CD14-positive monocyte (primary cell): ENCODE results near the gene ITPR1. TPM values are rescaled to one million over a fixed set of nuclear protein-coding genes. Genes with fewer than 3 reads are reported as not detected.

Experiments used
- DNase-seq, 3 donors: peaks; one replicate each; pipeline ENCODE4 v3.0.0-alpha.2; 2011 to 2022
- H2AFZ ChIP-seq: 2 replicates; pipeline ENCODE4 v1.6.0; 2012; ENCODE audit warnings: mild to moderate bottlenecking, low read depth, low read length, inconsistent platforms; ENCODE audit not compliant: insufficient read depth, poor library complexity, severe bottlenecking
- H3K27ac ChIP-seq, 2 donors: 1 replicate in 1 of 2; 2 replicates in 1 of 2; pipeline ENCODE4 v1.5.1; 2012 to 2013; ENCODE audit warnings: low read length in 2 of 2, control low read depth in 1 of 2, inconsistent platforms in 1 of 2, low read depth in 1 of 2, mild to moderate bottlenecking in 1 of 2
- H3K27me3 ChIP-seq, 2 donors: one replicate each; pipeline versions ENCODE4 v1.6.0 to v1.6.1; 2011 to 2013; ENCODE audit warnings: low read length in 2 of 2; ENCODE audit not compliant: control insufficient read depth in 2 of 2, insufficient read depth in 2 of 2
- H3K36me3 ChIP-seq, 2 donors: replicated peaks in 1 of 2; 1 replicate in 1 of 2; 2 replicates in 1 of 2; pipeline versions ENCODE4 v1.5.1 to v1.6.1; 2012 to 2013; ENCODE audit warnings: low read length in 2 of 2, control low read depth in 1 of 2, inconsistent platforms in 1 of 2, mild to moderate bottlenecking in 1 of 2; ENCODE audit not compliant: insufficient read depth in 2 of 2, control insufficient read depth in 1 of 2
- H3K4me1 ChIP-seq, 2 donors: 1 replicate in 1 of 2; 2 replicates in 1 of 2; pipeline versions ENCODE4 v1.5.1 to v1.6.1; 2012 to 2013; ENCODE audit warnings: low read length in 2 of 2, control low read depth in 1 of 2, inconsistent platforms in 1 of 2, mild to moderate bottlenecking in 1 of 2, moderate library complexity in 1 of 2; ENCODE audit not compliant: insufficient read depth in 2 of 2, control insufficient read depth in 1 of 2
- H3K4me2 ChIP-seq: replicated peaks from 2 replicates; pipeline ENCODE3; 2012; ENCODE audit warnings: low read length, moderate library complexity, mild to moderate bottlenecking; ENCODE audit not compliant: poor library complexity, severe bottlenecking; ENCODE audit errors: extremely low read depth
- H3K4me3 ChIP-seq, 3 experiments: fragments of 200-600 bp in 1 of 3; sonication (generic) in 1 of 3; replicated peaks in 1 of 3; 1 replicate in 2 of 3; 2 replicates in 1 of 3; pipeline ENCODE4 v1.5.1; 2011 to 2013; ENCODE audit warnings: low read length in 3 of 3, mild to moderate bottlenecking in 3 of 3, control low read depth in 2 of 3, low read depth in 2 of 3, inconsistent platforms in 1 of 3, moderate library complexity in 1 of 3
- H3K79me2 ChIP-seq: 2 replicates; pipeline ENCODE4 v1.6.0; 2012; ENCODE audit warnings: mild to moderate bottlenecking, control low read depth, inconsistent platforms, low read length, moderate library complexity; ENCODE audit not compliant: insufficient read depth
- H3K9ac ChIP-seq: 2 replicates; pipeline ENCODE4 v1.6.0; 2017; ENCODE audit warnings: low read length, mild to moderate bottlenecking; ENCODE audit not compliant: insufficient read depth, poor library complexity, severe bottlenecking
- H3K9me3 ChIP-seq, 2 donors: replicated peaks in 1 of 2; 1 replicate in 1 of 2; 2 replicates in 1 of 2; pipeline versions ENCODE4 v1.5.1 to v1.6.1; 2012 to 2013; ENCODE audit warnings: low read length in 2 of 2, control low read depth in 1 of 2; ENCODE audit not compliant: control insufficient read depth in 1 of 2, insufficient read depth in 1 of 2
- H4K20me1 ChIP-seq: 2 replicates; pipeline ENCODE4 v1.6.0; 2012; ENCODE audit warnings: mild to moderate bottlenecking, low read length, control low read depth, moderate library complexity; ENCODE audit not compliant: insufficient read depth
- H3K27ac Mint-ChIP-seq, 7 donors: one replicate each; pipeline ENCODE4 v1.8.0; 2020; ENCODE audit warnings: mild to moderate bottlenecking in 7 of 7, mixed read lengths in 7 of 7, moderate library complexity in 6 of 7, inconsistent platforms in 2 of 7
- H3K27me3 Mint-ChIP-seq, 3 donors: one replicate each; pipeline ENCODE4 v1.8.0; 2021 to 2022; ENCODE audit warnings: low read depth in 3 of 3, mild to moderate bottlenecking in 3 of 3, mixed read lengths in 3 of 3, moderate library complexity in 3 of 3, inconsistent platforms in 1 of 3
- H3K36me3 Mint-ChIP-seq, 2 donors: one replicate each; pipeline ENCODE4 v1.8.0; 2020; ENCODE audit warnings: mixed read lengths in 2 of 2, inconsistent platforms in 1 of 2, mild to moderate bottlenecking in 1 of 2
- H3K4me1 Mint-ChIP-seq: one replicate; pipeline ENCODE4 v1.8.0; 2020; ENCODE audit warnings: mild to moderate bottlenecking, mixed read lengths
- H3K4me3 Mint-ChIP-seq, 2 donors: one replicate each; pipeline ENCODE4 v1.8.0; 2020; ENCODE audit warnings: mild to moderate bottlenecking in 2 of 2, mixed read lengths in 2 of 2, moderate library complexity in 1 of 2
- H3K9me3 Mint-ChIP-seq, 7 donors: one replicate each; pipeline ENCODE4 v1.8.0; 2020 to 2022; ENCODE audit warnings: mixed read lengths in 7 of 7, mild to moderate bottlenecking in 6 of 7, moderate library complexity in 6 of 7, inconsistent platforms in 2 of 7
- WGBS: methylation state at CpG from one replicate; pipeline ENCODE4 v1.1.5; 2013; ENCODE audit warnings: missing lambda C conversion rate; ENCODE audit not compliant: insufficient coverage; 5-methylcytosine and 5-hydroxymethylcytosine counted together
- intact Hi-C, 2 donors: fragments of 100-400 bp; cut with micrococcal nuclease; formaldehyde crosslinking; loops; one replicate each; pipeline versions ENCODE4 v1.15.0 to v1.15.1; 2023
- polyA plus RNA-seq, 3 donors: library from polyadenylated mRNA; depleted of rRNA in 1 of 3; unstranded in 2 of 3; stranded (reverse) in 1 of 3; fragments of 300-500 nt in 2 of 3; fragments of >200 nt in 1 of 3; fragmentation: Illumina TruSeq in 2 of 3; gene quantifications; 1 replicate in 2 of 3; 2 replicates in 1 of 3; pipeline ENCODE4 v1.2.3, GENCODE V29; 2012 to 2021
- TF ChIP-seq, protein P1 (sequence below): fragments of 200-600 bp; IDR thresholded peaks from one replicate; pipeline ENCODE4 v1.8.0; 2022; ENCODE audit warnings: antibody characterized with exemption, mild to moderate bottlenecking

ITPR1 gene
- polyA plus RNA-seq, 3 donors, result 3.2 to 21.1 (median 7.1) TPM

DNA sequence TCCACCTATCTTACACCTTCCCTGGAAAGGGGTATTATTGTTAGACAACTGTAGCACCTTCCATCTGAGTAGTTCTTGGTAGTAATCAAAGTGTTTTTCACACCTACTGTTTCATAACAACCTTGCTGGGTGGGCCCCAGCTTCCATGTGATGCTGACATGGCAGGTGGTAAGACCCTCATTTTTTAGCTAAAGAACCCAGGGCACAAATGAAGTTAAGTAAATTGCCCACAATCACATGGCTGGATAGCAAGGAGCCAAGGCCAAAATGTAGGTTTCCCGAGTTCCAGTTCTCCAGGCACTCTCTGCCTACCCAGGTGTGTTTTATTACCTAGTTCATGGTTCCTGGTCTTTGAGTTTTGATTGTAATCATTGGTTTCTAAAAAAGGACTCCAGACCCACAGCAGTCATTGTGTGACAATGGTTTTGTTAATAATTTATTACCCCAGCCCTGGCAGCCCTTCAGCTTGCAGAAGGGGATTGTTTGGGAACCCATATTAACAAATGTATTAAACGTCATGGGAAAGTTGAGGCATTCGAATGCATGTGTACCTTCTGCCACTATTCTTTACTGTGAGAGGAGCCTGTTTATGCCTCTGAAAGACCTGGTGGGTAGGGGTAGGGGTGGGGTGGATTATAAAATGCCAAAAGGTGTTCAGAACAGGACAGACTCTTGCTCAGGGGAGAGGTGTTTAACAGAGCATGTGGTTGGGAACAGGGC is 263.9 kb downstream of the ITPR1 start:
- Histone ChIP-seq H3K4me1 (peaks cover 50 to 53% of the 10 kb centered on the region in 2 donors), H3K79me2 (peaks cover 6% of the 10 kb centered on the region), H3K4me2 (no peak overlapping the region), H3K27ac (no peak overlapping the region), H4K20me1 (no peaks in the 10 kb centered on the region), H3K4me3 (no peak overlapping the region), H3K27me3 (no peaks in the 10 kb centered on the region), H3K9ac (no peak overlapping the region), H2AFZ (no peak overlapping the region), H3K9me3 (no peaks in the 10 kb centered on the region), H3K36me3 (peaks cover 8 to 16% of the 10 kb centered on the region in 2 donors)
- peaks cover 68% of the 10 kb centered on the region for H3K4me1 Mint-ChIP-seq
- H3K27me3 Mint-ChIP-seq, result peaks cover 0 to 8% (median 3%) of the 10 kb centered on the region in 3 donors
- H3K27ac Mint-ChIP-seq, result no peak overlapping the region
- intact Hi-C loops, result loop anchor here in 1 of 2 donors (5.0 to 10.0 kb wide), 2 partner anchors 55 to 218 kb away; partner anchors contain the start of gene BHLHE40
- DNase-seq, result no peak
- H3K4me3 Mint-ChIP-seq, result no peak overlapping the region
- H3K36me3 Mint-ChIP-seq, result peaks cover 50 to 54% of the 10 kb centered on the region in 2 donors
- H3K9me3 Mint-ChIP-seq, result no peaks in the 10 kb centered on the region
- TF ChIP-seq, protein P1, sequence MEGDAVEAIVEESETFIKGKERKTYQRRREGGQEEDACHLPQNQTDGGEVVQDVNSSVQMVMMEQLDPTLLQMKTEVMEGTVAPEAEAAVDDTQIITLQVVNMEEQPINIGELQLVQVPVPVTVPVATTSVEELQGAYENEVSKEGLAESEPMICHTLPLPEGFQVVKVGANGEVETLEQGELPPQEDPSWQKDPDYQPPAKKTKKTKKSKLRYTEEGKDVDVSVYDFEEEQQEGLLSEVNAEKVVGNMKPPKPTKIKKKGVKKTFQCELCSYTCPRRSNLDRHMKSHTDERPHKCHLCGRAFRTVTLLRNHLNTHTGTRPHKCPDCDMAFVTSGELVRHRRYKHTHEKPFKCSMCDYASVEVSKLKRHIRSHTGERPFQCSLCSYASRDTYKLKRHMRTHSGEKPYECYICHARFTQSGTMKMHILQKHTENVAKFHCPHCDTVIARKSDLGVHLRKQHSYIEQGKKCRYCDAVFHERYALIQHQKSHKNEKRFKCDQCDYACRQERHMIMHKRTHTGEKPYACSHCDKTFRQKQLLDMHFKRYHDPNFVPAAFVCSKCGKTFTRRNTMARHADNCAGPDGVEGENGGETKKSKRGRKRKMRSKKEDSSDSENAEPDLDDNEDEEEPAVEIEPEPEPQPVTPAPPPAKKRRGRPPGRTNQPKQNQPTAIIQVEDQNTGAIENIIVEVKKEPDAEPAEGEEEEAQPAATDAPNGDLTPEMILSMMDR, result no peak
- WGBS, result 57% methylated on average over 2 of the region's 3 CpGs

DNA sequence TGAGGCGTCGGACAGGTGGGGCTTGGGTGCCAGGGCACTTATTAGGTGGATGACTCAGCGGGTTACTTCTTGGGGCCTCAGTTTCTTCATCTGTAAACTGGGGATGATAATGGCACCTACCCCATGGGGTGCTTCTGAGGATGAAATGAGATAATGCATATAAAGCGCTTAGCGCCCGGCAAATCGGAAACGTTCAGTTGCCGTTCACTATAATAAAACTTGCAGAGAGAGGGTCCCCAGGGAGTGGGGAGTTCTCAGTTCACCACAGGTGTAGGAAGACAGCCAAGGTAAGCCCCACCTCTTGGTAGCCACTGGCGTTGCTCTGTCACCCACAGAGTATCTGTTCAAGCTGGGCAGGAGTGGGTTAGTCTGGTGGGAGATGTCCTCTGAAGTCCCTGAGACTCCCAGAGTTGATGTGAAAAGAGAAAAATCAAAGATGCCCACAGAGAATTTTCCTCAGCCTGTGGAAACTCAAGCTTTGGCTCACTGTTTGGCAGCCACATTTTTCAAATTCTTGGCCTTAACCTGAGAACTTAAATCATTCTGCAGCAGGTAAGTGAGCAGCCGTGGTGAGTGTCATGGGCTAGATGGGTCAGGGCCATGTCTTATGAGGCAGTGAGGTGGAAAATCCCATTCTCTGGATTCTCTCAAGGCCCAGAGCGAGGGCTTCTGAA is 264.6 kb downstream of the ITPR1 start:
- intact Hi-C loops, result loop anchor here in 1 of 2 donors (5.0 to 10.0 kb wide), 2 partner anchors 55 to 217 kb away; partner anchors contain the start of gene BHLHE40
- H3K4me1 Mint-ChIP-seq, result peaks cover 61% of the 10 kb centered on the region
- Histone ChIP-seq H3K27me3 (no peaks in the 10 kb centered on the region), H3K36me3 (peaks cover 12 to 22% of the 10 kb centered on the region in 2 donors), H3K27ac (no peak overlapping the region), H3K4me3 (no peak overlapping the region), H4K20me1 (no peaks in the 10 kb centered on the region), H3K4me2 (no peak overlapping the region), H2AFZ (no peak overlapping the region), H3K9ac (no peak overlapping the region), H3K79me2 (peaks cover 6% of the 10 kb centered on the region), H3K4me1 (peaks cover 43 to 46% of the 10 kb centered on the region in 2 donors), H3K9me3 (no peaks in the 10 kb centered on the region)
- no peak overlapping the region for H3K27ac Mint-ChIP-seq
- no peak for DNase-seq
- TF ChIP-seq, protein P1, result no peak
- no peak overlapping the region for H3K4me3 Mint-ChIP-seq
- peaks cover 57 to 59% of the 10 kb centered on the region in 2 donors for H3K36me3 Mint-ChIP-seq
- 84% methylated on average over 12 of the region's 12 CpGs for WGBS
- H3K9me3 Mint-ChIP-seq, result peaks cover 0 to 3% (median 0%) of the 10 kb centered on the region in 7 donors
- peaks cover 0 to 8% (median 2%) of the 10 kb centered on the region in 3 donors for H3K27me3 Mint-ChIP-seq
